Keratinocyte (primary cell): ENCODE results near the gene ACACA. TPM values are rescaled to one million over a fixed set of nuclear protein-coding genes. Genes with fewer than 3 reads are reported as not detected.

Experiments
- DNase-seq: peaks from one replicate; pipeline ENCODE4 v3.0.0-alpha.2; 2011; ENCODE audit warnings: low read depth, missing footprints, low spot score
- FAIRE-seq: peaks from 2 replicates; lab custom pipeline; 2011; peaks lifted over from hg19 to GRCh38; lab: Jason Lieb, UNC
- H2AFZ ChIP-seq: 2 replicates; pipeline ENCODE4 v1.6.0; 2012; ENCODE audit warnings: low read length, control low read depth, inconsistent platforms; ENCODE audit not compliant: control insufficient read depth
- H3K27ac ChIP-seq: 2 replicates; pipeline ENCODE4 v1.5.1; 2011; ENCODE audit warnings: low read length; ENCODE audit not compliant: control insufficient read depth, insufficient read depth
- H3K27me3 ChIP-seq: 3 replicates; pipeline ENCODE4 v1.6.0; 2011; ENCODE audit warnings: low read length; ENCODE audit not compliant: control insufficient read depth, insufficient read depth; ENCODE audit errors: extremely low read depth
- H3K36me3 ChIP-seq, 2 experiments: 2 replicates in 1 of 2; 3 replicates in 1 of 2; pipeline ENCODE4 v1.5.1; 2011; ENCODE audit warnings: low read length in 2 of 2, mild to moderate bottlenecking in 1 of 2; ENCODE audit not compliant: control insufficient read depth in 2 of 2, insufficient read depth in 2 of 2; ENCODE audit errors: extremely low read depth in 1 of 2
- H3K4me1 ChIP-seq: 3 replicates; pipeline ENCODE4 v1.5.1; 2011; ENCODE audit warnings: low read length; ENCODE audit not compliant: control insufficient read depth, insufficient read depth; ENCODE audit errors: extremely low read depth
- H3K4me2 ChIP-seq: 3 replicates; pipeline ENCODE4 v1.6.0; 2011; ENCODE audit warnings: low read depth, low read length; ENCODE audit not compliant: control insufficient read depth, insufficient read depth; ENCODE audit errors: extremely low read depth
- H3K4me3 ChIP-seq, 3 experiments: fragments of 200-600 bp in 1 of 3; sonication (generic) in 1 of 3; 2 replicates in 2 of 3; 3 replicates in 1 of 3; pipeline ENCODE4 v1.5.1; 2011 to 2016; ENCODE audit warnings: low read length in 3 of 3, mild to moderate bottlenecking in 3 of 3, control low read depth in 2 of 3, inconsistent platforms in 1 of 3, low read depth in 1 of 3, mixed read lengths in 1 of 3, mixed run types in 1 of 3, moderate library complexity in 1 of 3; ENCODE audit not compliant: control insufficient read depth in 2 of 3, insufficient read depth in 2 of 3; ENCODE audit errors: extremely low read depth in 1 of 3
- H3K79me2 ChIP-seq: 2 replicates; pipeline ENCODE4 v1.6.0; 2012; ENCODE audit warnings: low read length; ENCODE audit not compliant: control insufficient read depth, insufficient read depth
- H3K9ac ChIP-seq: 3 replicates; pipeline ENCODE4 v1.6.0; 2011; ENCODE audit warnings: low read length; ENCODE audit not compliant: control insufficient read depth, insufficient read depth; ENCODE audit errors: extremely low read depth
- H3K9me1 ChIP-seq: 3 replicates; pipeline ENCODE4 v1.6.0; 2011; ENCODE audit warnings: low read length; ENCODE audit not compliant: control insufficient read depth, insufficient read depth; ENCODE audit errors: extremely low read depth
- H3K9me3 ChIP-seq: 2 replicates; pipeline ENCODE4 v1.5.1; 2012; ENCODE audit warnings: low read depth, low read length; ENCODE audit not compliant: control insufficient read depth
- H4K20me1 ChIP-seq: 3 replicates; pipeline ENCODE4 v1.6.0; 2011; ENCODE audit warnings: low read length; ENCODE audit not compliant: control insufficient read depth, insufficient read depth; ENCODE audit errors: extremely low read depth
- EZH2 ChIP-seq: IDR thresholded peaks from one replicate; pipeline ENCODE4 v1.6.1; 2012; ENCODE audit warnings: inconsistent platforms, mild to moderate bottlenecking, low read length, moderate library complexity
- dilution Hi-C: fragments of 300-500 bp; cut with MboI; formaldehyde crosslinking; loops from one replicate; pipeline ENCODE4 v1.7.0; 2020; ENCODE audit warnings: low sequenced_read_pairs; ENCODE audit not compliant: extremely low pct_ligation_motif_present
- polyA plus RNA-seq, 5 experiments: library from polyadenylated mRNA; depleted of rRNA in 3 of 5; stranded (reverse) in 3 of 5; stranded (forward) in 1 of 5; unstranded in 1 of 5; fragments of >200 nt; gene quantifications; 1 replicate in 1 of 5; 2 replicates in 3 of 5; 3 replicates in 1 of 5; pipeline versions ENCODE4 v1.2.1 to v1.2.3, GENCODE V29; 2011 to 2012; ENCODE audit warnings: missing spikeins in 2 of 5, low read depth in 1 of 5, low replicate concordance in 1 of 5
- TF ChIP-seq, protein P1 (sequence below), 3 experiments: IDR thresholded peaks in 1 of 3; conservative IDR thresholded peaks in 1 of 3; optimal IDR thresholded peaks in 1 of 3; 2 replicates in 2 of 3; 3 replicates in 1 of 3; pipeline versions ENCODE3 to v1.5.1; 2011; ENCODE audit warnings: low read length in 3 of 3, mild to moderate bottlenecking in 3 of 3, moderate library complexity in 2 of 3, control low read depth in 1 of 3, inconsistent platforms in 1 of 3; ENCODE audit not compliant: insufficient read depth in 2 of 3; ENCODE audit errors: extremely low read depth in 1 of 3

Gene ACACA
- polyA plus RNA-seq, 1 donor (not counting 4 experiments of a cell fraction or from before 2014, with no cell fraction given): 85.8 TPM

DNA sequence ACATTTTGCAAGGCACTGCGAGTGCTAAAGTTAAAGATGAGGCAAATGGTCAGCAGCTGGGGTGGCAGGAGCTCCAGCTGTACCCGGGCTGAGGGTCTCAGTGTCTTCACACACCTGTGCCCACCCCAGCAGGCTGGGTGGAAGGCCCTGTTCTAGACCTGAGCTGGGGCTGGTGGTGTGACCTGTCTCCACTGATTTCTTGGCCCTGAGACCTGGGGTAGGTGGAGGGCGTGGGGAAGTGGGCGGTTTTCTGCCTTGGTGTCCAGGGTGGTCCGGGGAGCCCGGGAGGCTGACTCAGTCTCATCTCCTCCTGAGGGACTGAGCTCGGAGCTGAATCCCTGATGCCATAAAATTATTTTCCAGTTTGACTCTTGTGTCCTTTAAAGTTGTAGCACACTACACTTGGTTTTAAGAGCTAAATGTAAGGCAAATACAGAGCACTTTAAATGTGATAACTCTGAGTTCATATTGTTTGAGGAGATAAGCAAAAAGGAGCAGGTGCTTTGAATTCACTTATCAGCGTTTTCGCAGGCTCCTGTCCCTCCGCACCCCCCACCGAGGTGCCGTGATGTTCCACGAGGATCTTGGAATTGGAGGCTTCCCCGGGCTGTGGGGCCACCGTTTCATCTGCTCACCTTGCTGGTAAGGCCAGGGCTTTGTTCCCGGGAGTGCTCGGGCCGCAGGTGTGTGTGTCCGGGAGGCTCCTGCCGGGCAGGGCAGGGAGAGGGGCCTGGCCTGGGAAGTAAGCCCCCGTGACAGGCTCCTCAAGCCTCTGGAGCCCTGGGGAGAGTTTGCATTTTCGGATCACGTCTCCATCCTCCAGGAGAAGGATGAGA lies 340.9 kb downstream of the ACACA start:
- H3K4me1 ChIP-seq: peaks cover 12% of the 10 kb centered on the region
- TF ChIP-seq EZH2: no peak
- TF ChIP-seq, protein P1, sequence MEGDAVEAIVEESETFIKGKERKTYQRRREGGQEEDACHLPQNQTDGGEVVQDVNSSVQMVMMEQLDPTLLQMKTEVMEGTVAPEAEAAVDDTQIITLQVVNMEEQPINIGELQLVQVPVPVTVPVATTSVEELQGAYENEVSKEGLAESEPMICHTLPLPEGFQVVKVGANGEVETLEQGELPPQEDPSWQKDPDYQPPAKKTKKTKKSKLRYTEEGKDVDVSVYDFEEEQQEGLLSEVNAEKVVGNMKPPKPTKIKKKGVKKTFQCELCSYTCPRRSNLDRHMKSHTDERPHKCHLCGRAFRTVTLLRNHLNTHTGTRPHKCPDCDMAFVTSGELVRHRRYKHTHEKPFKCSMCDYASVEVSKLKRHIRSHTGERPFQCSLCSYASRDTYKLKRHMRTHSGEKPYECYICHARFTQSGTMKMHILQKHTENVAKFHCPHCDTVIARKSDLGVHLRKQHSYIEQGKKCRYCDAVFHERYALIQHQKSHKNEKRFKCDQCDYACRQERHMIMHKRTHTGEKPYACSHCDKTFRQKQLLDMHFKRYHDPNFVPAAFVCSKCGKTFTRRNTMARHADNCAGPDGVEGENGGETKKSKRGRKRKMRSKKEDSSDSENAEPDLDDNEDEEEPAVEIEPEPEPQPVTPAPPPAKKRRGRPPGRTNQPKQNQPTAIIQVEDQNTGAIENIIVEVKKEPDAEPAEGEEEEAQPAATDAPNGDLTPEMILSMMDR (optimal IDR thresholded peaks at IDR 0.05 in 1 of 3, IDR thresholded peaks at IDR 0.05 in 1 of 3, conservative IDR thresholded peaks at IDR 0.05 in 1 of 3; ENCODE audit: extremely low read depth in 1 of 3, insufficient read depth in 2 of 3, low read length in 3 of 3): no peak
- no peaks in the 10 kb centered on the region for H3K9me3 ChIP-seq
- H3K36me3 ChIP-seq: no peaks in the 10 kb centered on the region
- FAIRE-seq (no peak), DNase-seq (no peak)
- no peaks in the 10 kb centered on the region for H4K20me1 ChIP-seq
- H3K27ac ChIP-seq: no peak overlapping the region
- no peak overlapping the region for H3K4me3 ChIP-seq
- no peak overlapping the region for H3K4me2 ChIP-seq
- H3K9me1 ChIP-seq: no peaks in the 10 kb centered on the region
- H3K9ac ChIP-seq: no peak overlapping the region
- no peaks in the 10 kb centered on the region for H3K79me2 ChIP-seq
- dilution Hi-C loops: no loop called here
- H2AFZ ChIP-seq: no peak overlapping the region
- H3K27me3 ChIP-seq: peaks cover 34% of the 10 kb centered on the region

GRCh38 chr17:37064956-37065355 lies 341.7 kb downstream of the ACACA start:
- no peak overlapping the region for H2AFZ ChIP-seq
- no peaks in the 10 kb centered on the region for H4K20me1 ChIP-seq
- FAIRE-seq: no peak
- H3K9me1 ChIP-seq: no peaks in the 10 kb centered on the region
- H3K27ac ChIP-seq: no peak overlapping the region
- no peaks in the 10 kb centered on the region for H3K9me3 ChIP-seq
- no peaks in the 10 kb centered on the region for H3K36me3 ChIP-seq
- peaks cover 34% of the 10 kb centered on the region for H3K27me3 ChIP-seq
- dilution Hi-C loops: no loop called here
- H3K9ac ChIP-seq: no peak overlapping the region
- DNase-seq: no peak
- TF ChIP-seq EZH2: no peak
- TF ChIP-seq, protein P1 (optimal IDR thresholded peaks at IDR 0.05 in 1 of 3, IDR thresholded peaks at IDR 0.05 in 1 of 3, conservative IDR thresholded peaks at IDR 0.05 in 1 of 3; ENCODE audit: extremely low read depth in 1 of 3, insufficient read depth in 2 of 3, low read length in 3 of 3): no peak
- H3K79me2 ChIP-seq: no peaks in the 10 kb centered on the region
- H3K4me3 ChIP-seq: no peak overlapping the region
- no peak overlapping the region for H3K4me2 ChIP-seq
- H3K4me1 ChIP-seq: peaks cover 12% of the 10 kb centered on the region
